Glutamatergic neuron (in vitro differentiated cells): ENCODE results near the gene THADA. TPM values are rescaled to one million over a fixed set of nuclear protein-coding genes. Genes with fewer than 3 reads are reported as not detected.

Experiments used
- DNase-seq: peaks from one replicate; pipeline ENCODE4 v3.0.0; 2022
- H3K27ac Mint-ChIP-seq: one replicate; pipeline ENCODE4 v1.8.0; 2020; ENCODE audit warnings: mild to moderate bottlenecking, mixed read lengths, inconsistent platforms; ENCODE audit not compliant: unreplicated experiment
- H3K27me3 Mint-ChIP-seq: one replicate; pipeline ENCODE4 v1.8.0; 2020; ENCODE audit warnings: mild to moderate bottlenecking, moderate library complexity, mixed read lengths, inconsistent platforms; ENCODE audit not compliant: unreplicated experiment
- H3K36me3 Mint-ChIP-seq: one replicate; pipeline ENCODE4 v1.8.0; 2020; ENCODE audit warnings: mild to moderate bottlenecking, mixed read lengths, inconsistent platforms; ENCODE audit not compliant: unreplicated experiment
- H3K4me1 Mint-ChIP-seq: one replicate; pipeline ENCODE4 v1.8.0; 2020; ENCODE audit warnings: mild to moderate bottlenecking, low read depth, mixed read lengths, inconsistent platforms; ENCODE audit not compliant: unreplicated experiment
- H3K4me3 Mint-ChIP-seq: one replicate; pipeline ENCODE4 v1.8.0; 2020; ENCODE audit warnings: mild to moderate bottlenecking, mixed read lengths, inconsistent platforms; ENCODE audit not compliant: unreplicated experiment
- H3K9me3 Mint-ChIP-seq: one replicate; pipeline ENCODE4 v1.8.0; 2020; ENCODE audit warnings: mild to moderate bottlenecking, moderate library complexity, mixed read lengths, inconsistent platforms; ENCODE audit not compliant: unreplicated experiment
- total RNA-seq: library from RNA; stranded (reverse); fragmentation: NEBNext Ultra II Directional; extraction: Animal tissue kit (Norgen Biotek cat#: 25700); gene quantifications from one replicate; pipeline ENCODE4 v1.2.1, GENCODE V29; 2021; ENCODE audit not compliant: unreplicated experiment
- TF ChIP-seq, protein P1 (sequence below): fragments of 200-600 bp; sonication (generic); IDR thresholded peaks from one replicate; pipeline ENCODE4 v1.5.0; 2021; ENCODE audit not compliant: partially characterized antibody, unreplicated experiment

The THADA gene
- total RNA-seq, 1 donor from 2014 or later, result 15.0 TPM

DNA sequence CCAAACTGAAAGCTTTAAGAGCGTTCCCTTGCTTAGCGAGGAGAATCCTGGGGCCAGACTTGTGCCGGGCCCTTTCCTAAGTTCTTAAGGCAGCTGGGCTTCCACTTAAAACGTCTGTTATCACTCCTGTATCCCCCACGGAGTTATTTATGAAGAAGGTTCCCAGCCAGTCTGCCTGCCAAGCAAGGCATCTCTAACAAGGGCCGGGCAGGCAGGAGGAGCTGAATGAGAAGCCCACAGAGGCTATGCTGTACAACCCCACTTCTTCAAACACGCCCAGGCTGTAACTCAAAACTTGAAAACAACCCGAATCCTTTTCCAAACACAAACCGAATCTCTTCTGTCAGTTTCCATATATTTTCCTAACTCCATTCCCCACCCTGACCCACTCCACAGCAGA is 330.4 kb downstream of the THADA start:
- Mint-ChIP-seq H3K4me1 (peaks cover 25% of the 10 kb centered on the region), H3K27ac (no peak overlapping the region), H3K36me3 (no peaks in the 10 kb centered on the region), H3K9me3 (peaks cover 7% of the 10 kb centered on the region), H3K27me3 (peaks cover 7% of the 10 kb centered on the region), H3K4me3 (no peak overlapping the region)
- TF ChIP-seq, protein P1, sequence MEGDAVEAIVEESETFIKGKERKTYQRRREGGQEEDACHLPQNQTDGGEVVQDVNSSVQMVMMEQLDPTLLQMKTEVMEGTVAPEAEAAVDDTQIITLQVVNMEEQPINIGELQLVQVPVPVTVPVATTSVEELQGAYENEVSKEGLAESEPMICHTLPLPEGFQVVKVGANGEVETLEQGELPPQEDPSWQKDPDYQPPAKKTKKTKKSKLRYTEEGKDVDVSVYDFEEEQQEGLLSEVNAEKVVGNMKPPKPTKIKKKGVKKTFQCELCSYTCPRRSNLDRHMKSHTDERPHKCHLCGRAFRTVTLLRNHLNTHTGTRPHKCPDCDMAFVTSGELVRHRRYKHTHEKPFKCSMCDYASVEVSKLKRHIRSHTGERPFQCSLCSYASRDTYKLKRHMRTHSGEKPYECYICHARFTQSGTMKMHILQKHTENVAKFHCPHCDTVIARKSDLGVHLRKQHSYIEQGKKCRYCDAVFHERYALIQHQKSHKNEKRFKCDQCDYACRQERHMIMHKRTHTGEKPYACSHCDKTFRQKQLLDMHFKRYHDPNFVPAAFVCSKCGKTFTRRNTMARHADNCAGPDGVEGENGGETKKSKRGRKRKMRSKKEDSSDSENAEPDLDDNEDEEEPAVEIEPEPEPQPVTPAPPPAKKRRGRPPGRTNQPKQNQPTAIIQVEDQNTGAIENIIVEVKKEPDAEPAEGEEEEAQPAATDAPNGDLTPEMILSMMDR, result no peak
- no peak for DNase-seq

GRCh38 chr2:43265001-43265400 is 330.8 kb downstream of the THADA start:
- Mint-ChIP-seq H3K4me1 (peaks cover 22% of the 10 kb centered on the region), H3K27ac (no peak overlapping the region), H3K4me3 (no peak overlapping the region), H3K27me3 (peaks cover 7% of the 10 kb centered on the region), H3K9me3 (peaks cover 7% of the 10 kb centered on the region), H3K36me3 (no peaks in the 10 kb centered on the region)
- DNase-seq, result no peak
- TF ChIP-seq, protein P1, result no peak

DNA sequence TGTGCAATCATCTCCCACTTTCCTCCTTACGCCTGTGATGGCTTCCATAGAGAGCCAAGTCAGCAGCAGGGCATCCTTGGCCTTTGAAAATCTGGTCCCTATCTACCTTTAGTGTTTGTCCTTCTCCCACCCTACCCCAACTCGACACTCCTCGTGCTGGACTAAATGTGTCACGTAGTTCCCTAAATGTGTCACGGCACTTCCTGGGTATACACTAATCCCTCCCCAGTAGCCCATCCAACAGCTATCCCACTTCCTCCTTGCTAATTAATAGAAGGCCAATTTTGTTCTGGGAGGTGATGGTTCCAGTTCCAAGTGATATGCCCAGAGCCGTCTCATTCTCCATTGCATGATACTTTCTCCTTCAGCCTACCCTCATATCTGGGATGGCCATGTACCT is 332.9 kb downstream of the THADA start:
- H3K9me3 Mint-ChIP-seq, result peaks cover 4% of the 10 kb centered on the region
- peaks cover 8% of the 10 kb centered on the region for H3K4me1 Mint-ChIP-seq
- DNase-seq, result no peak
- H3K27ac Mint-ChIP-seq, result no peak overlapping the region
- H3K36me3 Mint-ChIP-seq, result no peaks in the 10 kb centered on the region
- TF ChIP-seq, protein P1, result no peak
- peaks cover 4% of the 10 kb centered on the region for H3K27me3 Mint-ChIP-seq
- H3K4me3 Mint-ChIP-seq, result no peak overlapping the region

DNA sequence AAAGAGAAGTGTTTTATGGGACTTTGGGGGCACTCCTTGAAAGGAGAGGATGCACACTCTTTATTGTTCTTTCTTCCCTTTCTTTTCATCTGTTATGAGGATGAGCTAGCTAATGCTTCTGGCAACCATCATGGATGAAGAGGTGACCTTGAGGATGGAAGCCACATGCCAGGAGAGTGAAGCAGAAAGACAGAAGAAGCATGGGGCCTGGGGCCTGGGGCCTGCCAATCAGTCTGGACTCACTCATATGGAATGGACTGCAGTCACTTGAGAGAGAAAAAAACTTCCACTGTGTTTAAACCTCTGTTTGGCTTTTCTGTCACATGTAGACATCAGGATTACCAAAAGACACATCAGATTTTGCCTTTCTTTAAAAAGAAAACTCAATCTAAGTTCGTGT is 333.6 kb downstream of the THADA start:
- H3K27me3 Mint-ChIP-seq, result peaks cover 4% of the 10 kb centered on the region
- peaks cover 4% of the 10 kb centered on the region for H3K9me3 Mint-ChIP-seq
- DNase-seq, result no peak
- TF ChIP-seq, protein P1, result no peak
- no peaks in the 10 kb centered on the region for H3K36me3 Mint-ChIP-seq
- H3K4me1 Mint-ChIP-seq, result peaks cover 8% of the 10 kb centered on the region
- H3K4me3 Mint-ChIP-seq, result no peak overlapping the region
- H3K27ac Mint-ChIP-seq, result no peak overlapping the region

GRCh38 chr2:43259512-43259911 is 336.3 kb downstream of the THADA start:
- no peaks in the 10 kb centered on the region for H3K36me3 Mint-ChIP-seq
- H3K27me3 Mint-ChIP-seq, result peaks cover 2% of the 10 kb centered on the region
- no peak overlapping the region for H3K4me3 Mint-ChIP-seq

More at GRCh38 chr2:43259512-43259911, 336.3 kb downstream of the THADA start:
- H3K9me3 Mint-ChIP-seq, result peaks cover 4% of the 10 kb centered on the region
- DNase-seq, result no peak
- no peak overlapping the region for H3K27ac Mint-ChIP-seq
- no peaks in the 10 kb centered on the region for H3K4me1 Mint-ChIP-seq
- TF ChIP-seq, protein P1, result no peak
